ENCODE results near the gene ZNF668.

DNA sequence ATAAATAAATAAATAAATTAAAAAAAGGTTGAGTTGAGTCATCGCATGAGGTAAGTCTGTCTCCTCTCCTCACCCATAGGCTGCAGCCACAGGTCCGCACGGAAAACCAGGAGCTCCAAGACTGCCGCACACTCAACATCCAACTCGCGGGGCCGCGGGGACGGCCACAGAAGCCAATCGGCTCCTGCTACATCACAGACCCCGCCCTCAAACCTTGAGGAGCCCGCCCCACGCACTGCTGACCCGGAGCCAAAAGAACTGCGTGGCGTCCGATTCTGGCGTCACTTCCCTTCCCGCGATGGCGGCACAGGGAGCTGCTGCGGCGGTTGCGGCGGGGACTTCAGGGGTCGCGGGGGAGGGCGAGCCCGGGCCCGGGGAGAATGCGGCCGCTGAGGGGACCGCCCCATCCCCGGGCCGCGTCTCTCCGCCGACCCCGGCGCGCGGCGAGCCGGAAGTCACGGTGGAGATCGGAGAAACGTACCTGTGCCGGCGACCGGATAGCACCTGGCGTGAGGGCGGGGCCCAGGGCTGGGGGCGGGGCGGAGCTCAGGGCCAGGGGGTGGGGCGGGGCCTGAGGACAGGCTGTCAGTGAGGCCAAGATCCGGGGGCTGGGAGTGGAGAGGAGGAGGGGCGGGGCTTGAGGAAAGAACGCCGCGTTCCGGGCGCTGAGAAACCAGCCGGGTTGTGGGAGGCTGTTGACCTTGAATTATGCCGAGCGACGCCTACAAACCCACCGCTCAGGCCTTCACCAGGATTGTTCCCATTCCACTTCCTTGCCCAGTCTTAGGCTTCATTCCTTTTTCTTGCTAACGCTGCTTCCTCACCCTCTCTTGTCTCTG is 43.6 kb upstream of the ZNF668 start, which contains the start of gene KAT8:
- TF ChIP-seq, protein P1, sequence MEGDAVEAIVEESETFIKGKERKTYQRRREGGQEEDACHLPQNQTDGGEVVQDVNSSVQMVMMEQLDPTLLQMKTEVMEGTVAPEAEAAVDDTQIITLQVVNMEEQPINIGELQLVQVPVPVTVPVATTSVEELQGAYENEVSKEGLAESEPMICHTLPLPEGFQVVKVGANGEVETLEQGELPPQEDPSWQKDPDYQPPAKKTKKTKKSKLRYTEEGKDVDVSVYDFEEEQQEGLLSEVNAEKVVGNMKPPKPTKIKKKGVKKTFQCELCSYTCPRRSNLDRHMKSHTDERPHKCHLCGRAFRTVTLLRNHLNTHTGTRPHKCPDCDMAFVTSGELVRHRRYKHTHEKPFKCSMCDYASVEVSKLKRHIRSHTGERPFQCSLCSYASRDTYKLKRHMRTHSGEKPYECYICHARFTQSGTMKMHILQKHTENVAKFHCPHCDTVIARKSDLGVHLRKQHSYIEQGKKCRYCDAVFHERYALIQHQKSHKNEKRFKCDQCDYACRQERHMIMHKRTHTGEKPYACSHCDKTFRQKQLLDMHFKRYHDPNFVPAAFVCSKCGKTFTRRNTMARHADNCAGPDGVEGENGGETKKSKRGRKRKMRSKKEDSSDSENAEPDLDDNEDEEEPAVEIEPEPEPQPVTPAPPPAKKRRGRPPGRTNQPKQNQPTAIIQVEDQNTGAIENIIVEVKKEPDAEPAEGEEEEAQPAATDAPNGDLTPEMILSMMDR (IDR thresholded peaks at IDR 0.05), result peak in 1 of 3 experiments; percentile 8
- TF ChIP-seq POLR2A (IDR thresholded peaks at IDR 0.05) (peak in 1 of 2 donors; percentile 86), POLR2AphosphoS5 (IDR thresholded peaks at IDR 0.05; ENCODE audit: insufficient read depth in 1 of 2, low read depth in 1 of 2) (peak in 1 of 2 donors; percentile 87)
